Measurements from ENCODE around the gene TEPSIN.

Gene TEPSIN

DNA sequence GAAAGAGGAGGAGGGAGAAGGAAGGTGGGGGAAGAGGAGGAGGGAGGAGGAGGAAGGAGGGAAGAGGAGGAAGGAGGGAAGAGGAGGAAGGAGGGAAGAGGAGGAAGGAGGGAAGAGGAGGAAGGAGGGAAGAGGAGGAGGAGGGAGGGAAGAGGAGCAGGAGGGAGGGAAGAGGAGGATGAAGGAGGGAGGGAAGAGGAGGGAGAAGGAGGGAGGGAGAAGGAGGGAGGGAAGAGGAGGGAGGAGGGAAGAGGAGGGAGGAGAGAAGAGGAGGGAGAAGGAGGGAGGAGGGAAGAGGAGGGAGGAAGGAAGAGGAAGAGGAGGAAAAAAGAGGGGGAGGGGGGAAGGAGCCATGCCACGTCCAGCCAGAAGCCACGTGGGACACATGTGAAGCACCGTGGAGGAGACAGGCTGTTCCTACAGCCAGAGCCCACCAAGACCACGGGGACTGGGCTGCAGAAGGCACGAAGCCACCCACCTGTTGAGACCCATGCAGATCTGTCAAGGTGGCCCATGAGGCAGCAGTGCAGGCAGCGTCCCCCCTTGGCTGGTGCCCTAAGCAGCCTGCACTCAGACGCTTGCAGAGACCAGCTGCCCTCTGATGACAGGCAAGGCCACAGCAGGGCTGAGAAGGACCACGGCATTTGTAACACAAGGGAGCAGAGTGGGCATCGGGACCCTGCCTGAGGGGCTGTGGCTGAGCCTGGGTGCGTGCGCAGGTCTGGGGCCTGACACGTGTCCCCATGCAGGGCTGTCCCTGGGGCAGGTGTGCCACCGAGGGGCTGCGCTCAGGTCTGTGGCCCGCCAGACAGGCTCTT, 10.6 kb upstream of the TEPSIN start:
- DNase-seq = no peak

GRCh38 chr17:81248649-81249048, 9.8 kb upstream of the TEPSIN start:
- DNase-seq = no peak

- DNase-seq = no peak
Measured at GRCh38 chr17:81247339-81247990, 8.6 kb upstream of the TEPSIN start.

DNA sequence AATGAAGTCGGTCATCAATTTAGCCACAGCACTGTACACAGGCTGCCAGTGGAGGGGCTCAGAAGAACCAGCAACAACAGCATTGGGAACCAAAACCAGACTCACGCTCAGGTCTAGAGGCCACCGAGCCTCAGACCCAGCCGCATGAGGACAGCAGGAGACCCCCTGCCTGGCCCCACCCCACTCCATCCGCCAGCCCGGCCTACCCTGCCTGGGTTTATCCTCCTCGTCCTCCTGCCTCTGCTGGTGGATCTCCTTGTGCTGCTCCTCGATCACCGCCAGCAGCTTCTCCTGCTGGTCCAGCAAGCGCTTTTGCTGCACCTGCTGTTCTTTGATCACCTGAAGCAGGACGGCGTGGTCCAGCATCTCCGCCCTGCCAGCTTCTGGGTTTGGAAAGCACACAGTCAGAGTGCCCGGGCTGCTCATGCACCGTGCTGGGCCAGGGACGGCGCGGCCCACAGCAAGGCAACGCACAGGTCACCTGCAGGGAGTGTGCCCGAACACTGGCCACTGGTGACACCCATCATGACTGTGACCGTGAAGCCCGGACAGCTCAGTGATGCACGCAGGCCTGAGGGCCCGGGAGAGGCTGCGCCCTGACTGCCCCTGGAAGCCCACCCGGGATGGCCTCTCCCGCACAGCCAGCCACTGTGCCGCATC, 8.0 kb upstream of the TEPSIN start:
- no peak for DNase-seq

- DNase-seq = no peak
Measured at GRCh38 chr17:81246343-81246670, 7.5 kb upstream of the TEPSIN start.

GRCh38 chr17:81245665-81246342, 6.9 kb upstream of the TEPSIN start:
- no peak for DNase-seq

- DNase-seq = no peak
Measured at GRCh38 chr17:81245024-81245664, 6.3 kb upstream of the TEPSIN start.

DNA sequence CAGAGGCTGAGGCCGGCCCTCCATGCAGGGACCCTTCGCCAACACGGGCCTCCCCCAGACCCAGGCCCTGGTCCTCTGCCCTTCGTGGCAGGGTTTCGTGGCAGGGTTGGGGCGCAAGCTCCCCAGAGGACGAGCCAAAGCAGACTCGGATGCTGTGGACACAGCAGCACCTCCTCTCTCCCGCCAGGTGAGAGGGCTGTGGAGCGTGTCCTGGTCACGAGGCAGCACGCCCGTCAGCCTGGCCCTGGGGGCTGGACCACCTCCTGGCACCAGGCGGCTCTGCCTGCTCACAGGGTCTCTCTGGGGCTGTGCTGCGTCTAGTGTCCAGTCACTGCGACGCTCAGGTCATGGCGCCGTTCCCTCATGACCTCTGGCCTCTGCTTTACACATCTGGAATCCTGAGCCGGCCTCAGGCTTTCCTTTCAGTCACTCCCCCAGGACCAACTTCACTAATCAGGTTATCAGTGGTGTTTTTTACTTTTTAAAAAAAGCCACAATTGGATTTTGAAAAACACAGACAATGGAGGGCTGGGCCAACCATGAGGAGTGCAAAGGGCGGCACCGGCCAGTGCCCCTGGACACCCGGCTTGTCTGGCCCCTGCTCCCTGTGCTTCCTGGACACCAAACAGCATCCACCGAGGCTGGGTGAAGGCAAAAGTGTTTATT, 5.6 kb upstream of the TEPSIN start:
- DNase-seq = no peak

DNA sequence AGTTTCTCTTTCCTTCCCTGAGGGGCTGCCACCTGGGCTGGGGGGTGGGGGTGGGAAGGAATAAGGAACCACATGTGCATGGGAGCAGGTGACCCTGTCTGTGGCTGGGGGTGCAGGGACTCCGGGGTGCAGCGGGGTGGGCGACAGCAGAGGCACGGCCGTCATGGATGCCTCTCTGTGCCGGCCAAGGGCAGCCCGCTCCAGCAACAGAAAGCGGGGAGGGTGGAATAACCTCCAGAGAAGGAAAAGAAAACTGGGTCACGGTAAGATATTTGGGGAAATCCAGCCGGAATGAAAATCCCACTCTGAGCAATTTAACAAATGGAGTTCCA, 4.4 kb upstream of the TEPSIN start:
- DNase-seq = no peak

DNA sequence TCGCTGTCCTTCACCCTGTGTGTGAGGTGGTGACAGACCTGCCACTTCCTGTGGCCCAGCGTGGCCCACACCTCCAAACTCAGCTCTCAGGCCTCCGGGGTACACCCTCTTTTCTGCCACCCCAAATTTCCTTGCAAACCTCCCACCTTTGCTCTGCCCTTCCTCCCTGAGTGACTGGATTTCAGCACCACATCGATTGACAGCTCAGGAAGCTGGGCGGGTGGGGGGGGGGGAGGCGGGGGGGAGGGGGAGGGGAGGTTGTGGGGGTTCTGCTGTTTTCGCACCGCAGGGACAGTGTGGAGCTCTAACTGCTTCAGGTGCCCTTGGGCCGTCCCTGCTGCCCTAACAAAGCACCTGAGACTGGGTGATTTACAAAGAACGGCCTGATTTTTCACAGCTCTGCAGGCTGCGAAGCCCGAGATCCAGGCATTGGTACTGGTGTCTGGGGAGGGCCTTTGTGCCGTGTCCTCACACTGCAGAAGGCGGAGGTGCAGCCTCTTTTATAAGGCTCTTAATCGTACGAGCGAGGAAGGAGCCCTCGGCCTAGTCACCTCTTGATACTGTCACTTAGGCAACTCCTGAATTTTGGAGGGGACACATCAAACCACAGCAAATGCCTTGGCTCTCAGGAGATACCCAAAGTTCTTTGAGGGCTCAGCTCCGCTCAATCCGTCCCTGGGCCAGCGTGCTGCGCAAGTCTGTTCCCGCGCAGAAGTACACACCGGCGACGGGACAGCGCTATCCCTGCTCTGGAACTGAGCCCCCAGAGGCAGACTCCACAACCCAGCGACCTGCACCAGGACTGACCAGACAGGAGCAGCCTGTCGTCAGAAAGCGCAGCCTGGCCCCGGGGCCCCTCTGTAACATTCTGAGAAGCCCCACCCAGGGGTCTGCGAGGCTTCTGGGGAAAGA, 3.8 kb upstream of the TEPSIN start:
- DNase-seq = no peak

- no peak for DNase-seq
Measured at GRCh38 chr17:81241648-81242420, 3.0 kb upstream of the TEPSIN start.

DNA sequence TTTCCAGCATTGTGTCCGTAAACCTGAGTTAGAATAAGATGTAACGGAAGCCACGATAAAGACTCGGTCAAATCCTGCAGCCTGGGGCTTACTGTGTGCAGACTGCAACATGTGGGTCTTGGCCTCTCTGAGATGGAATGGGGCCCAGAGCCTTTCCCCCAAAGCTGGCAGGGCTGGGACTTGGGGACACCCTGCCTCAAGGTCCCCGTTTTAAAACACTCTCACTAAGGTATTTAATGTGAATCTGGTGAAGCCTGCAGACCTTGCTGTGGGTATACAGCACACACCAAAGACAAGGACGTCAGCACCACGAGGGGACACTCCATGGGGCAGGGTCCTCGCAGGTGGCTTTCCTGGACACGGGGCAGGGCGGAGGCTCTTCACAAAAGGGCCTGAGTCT, 2.3 kb upstream of the TEPSIN start:
- DNase-seq = no peak

- no peak for DNase-seq
Measured at GRCh38 chr17:81240761-81241160, 1.9 kb upstream of the TEPSIN start.

DNA sequence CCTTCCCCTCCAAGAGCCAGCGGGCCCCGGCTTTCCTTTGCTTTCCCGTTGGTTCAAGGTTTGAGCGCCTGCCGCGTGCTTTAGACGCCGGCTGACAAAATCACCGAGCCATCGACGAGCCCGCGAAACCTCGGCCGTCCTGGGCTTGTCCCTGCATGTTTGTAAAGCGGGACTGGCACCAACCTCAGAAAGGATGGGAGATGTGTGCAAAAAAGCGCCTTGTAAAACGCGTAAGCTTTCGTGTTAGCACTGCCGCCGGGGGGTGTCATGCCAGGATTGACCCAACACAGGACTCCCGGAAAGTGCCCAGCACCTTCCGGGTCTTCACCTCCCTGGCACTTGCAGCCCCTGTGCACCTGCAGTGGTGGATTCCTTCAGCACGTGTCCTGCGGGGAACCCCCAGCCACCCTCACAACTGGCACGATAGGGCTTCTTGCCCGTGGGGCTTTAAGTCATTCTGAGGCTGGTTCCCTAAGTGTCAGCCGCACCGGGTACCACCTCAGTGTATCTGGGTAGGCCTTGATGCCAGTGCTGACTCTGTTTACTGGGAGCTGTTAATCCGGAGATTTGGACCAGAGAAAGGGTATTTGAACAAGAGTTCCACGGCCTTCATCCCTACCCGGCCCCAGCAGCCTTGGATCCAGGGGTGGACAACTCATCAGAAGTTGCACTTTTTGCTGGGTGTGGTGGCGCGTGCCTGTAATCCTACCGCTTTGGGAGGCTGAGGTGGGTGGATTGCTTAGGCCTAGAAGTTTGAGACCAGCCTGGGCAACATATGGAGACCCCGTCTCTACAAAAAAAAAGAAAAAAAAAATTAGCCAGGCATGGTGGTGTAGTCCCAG, 1.1 kb upstream of the TEPSIN start:
- no peak for DNase-seq

GRCh38 chr17:81238490-81238814, 403 bp downstream of the TEPSIN start:
- no peak for DNase-seq

DNA sequence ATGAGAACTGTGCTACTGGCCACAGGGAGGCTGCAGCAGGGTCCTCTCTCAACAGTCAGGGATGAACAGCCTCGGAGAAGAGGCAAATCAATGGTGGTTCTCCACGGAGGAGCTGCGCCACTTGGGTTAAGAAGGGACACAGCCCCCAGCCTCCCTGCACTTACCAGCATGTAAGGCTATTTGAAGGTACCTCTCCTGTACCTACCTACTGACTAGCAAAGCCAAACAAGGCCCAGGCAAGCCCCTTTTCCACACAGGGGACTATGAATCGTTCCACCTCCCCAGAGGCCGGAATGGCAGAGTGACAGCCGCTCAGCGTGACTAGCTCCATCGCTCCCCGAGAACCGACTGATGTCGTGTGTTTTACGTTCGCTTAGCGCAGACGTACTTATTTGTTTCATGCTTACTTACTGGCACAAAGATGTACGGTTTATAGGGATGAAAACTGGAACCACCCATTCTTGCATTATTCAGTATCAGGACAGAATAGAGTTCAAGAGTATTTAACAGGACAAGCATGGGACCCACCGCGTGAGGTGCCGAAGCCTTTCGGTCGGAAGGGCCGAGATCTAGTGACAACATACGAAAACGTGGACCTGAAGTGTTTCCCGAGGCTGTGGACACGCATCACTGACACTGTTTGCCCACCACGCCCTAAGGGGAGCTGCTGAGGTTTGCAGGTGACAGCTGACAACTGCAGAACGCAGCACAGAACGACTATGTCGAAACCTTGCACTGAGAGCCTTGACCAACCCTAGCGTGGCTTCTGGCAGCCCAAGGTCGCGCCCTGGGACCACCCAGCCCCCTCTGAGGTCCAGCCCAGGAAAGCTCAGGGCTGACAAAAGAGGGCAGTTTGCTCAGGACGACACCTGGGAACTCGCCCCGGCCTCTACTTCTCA, 1.0 kb downstream of the TEPSIN start:
- no peak for DNase-seq

DNA sequence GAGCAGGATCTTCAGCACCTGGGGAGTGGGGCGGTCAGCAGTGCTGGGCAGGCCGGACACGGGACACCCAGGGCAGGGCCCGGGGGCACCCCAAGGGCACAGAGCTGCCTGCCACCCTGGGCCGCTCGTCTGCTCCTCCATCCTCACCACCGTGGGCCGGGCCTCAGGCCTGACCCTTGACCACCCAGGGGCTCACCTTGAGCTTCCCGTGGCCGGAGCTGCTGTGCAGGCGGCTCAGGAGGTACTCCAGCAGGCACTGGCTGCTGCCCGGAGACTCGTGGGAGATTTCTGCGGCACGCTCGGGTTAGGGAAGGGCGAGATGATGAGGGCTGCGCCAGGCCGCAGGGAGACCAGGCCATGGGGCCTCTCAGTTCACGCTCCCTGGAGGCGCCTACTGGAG, 2.1 kb downstream of the TEPSIN start:
- DNase-seq = no peak

GRCh38 chr17:81235822-81236740, 2.8 kb downstream of the TEPSIN start:
- no peak for DNase-seq

Data from hippocampal formation (tissue), 2 donors.